Kidney (tissue), 14 donors: ENCODE data around the gene MED13L. TPM values are rescaled to one million over a fixed set of nuclear protein-coding genes. Genes with fewer than 3 reads are reported as not detected.
"Not testable (repeated sequence)": the region's sequence is repeated elsewhere in the genome, so short reads cannot be mapped to it uniquely, and the experiment has no call there.

Experiments used
- DNase-seq, 5 donors: peaks; one replicate each; pipeline ENCODE4 v3.0.0-alpha.2; 2013 to 2020
- FAIRE-seq: peaks from 2 replicates; lab custom pipeline; 2012; peaks lifted over from hg19 to GRCh38; lab: Jason Lieb, UNC
- H3K27ac ChIP-seq, 2 donors: one replicate each; pipeline ENCODE4 v1.7.0; 2013; ENCODE audit warnings: low read depth in 2 of 2, low read length in 2 of 2, inconsistent platforms in 1 of 2
- H3K27me3 ChIP-seq: one replicate; pipeline ENCODE4 v1.7.1; 2013; ENCODE audit warnings: low read length, inconsistent platforms; ENCODE audit not compliant: control insufficient read depth, insufficient read depth
- H3K36me3 ChIP-seq, 3 donors: one replicate each; pipeline versions ENCODE4 v1.7.0 to v1.7.1; 2013; ENCODE audit warnings: low read length in 3 of 3, control low read depth in 1 of 3, inconsistent platforms in 1 of 3; ENCODE audit not compliant: insufficient read depth in 3 of 3, control insufficient read depth in 2 of 3
- H3K4me1 ChIP-seq, 3 donors: one replicate each; pipeline versions ENCODE4 v1.7.0 to v1.7.1; 2013; ENCODE audit warnings: low read length in 3 of 3, inconsistent platforms in 1 of 3, low read depth in 1 of 3; ENCODE audit not compliant: control insufficient read depth in 2 of 3, insufficient read depth in 2 of 3
- H3K4me3 ChIP-seq, 3 donors: one replicate each; pipeline versions ENCODE4 v1.7.0 to v1.8.1; 2013; ENCODE audit warnings: low read length in 3 of 3, control low read depth in 1 of 3, inconsistent platforms in 1 of 3
- H3K9ac ChIP-seq, 3 donors: one replicate each; pipeline versions ENCODE4 v1.7.0 to v1.7.1; 2013; ENCODE audit warnings: low read length in 3 of 3, control low read depth in 1 of 3, inconsistent platforms in 1 of 3
- H3K9me3 ChIP-seq, 3 donors: one replicate each; pipeline versions ENCODE4 v1.7.0 to v1.7.1; 2013; ENCODE audit warnings: low read length in 3 of 3, control low read depth in 1 of 3, inconsistent platforms in 1 of 3; ENCODE audit not compliant: control insufficient read depth in 2 of 3, insufficient read depth in 1 of 3
- CTCF ChIP-seq: IDR thresholded peaks from 3 replicates; pipeline ENCODE4 v1.5.1; 2012; ENCODE audit warnings: mild to moderate bottlenecking, moderate library complexity, borderline replicate concordance; ENCODE audit not compliant: insufficient read depth; ENCODE audit errors: extremely low read depth
- intact Hi-C: fragments of 100-400 bp; cut with DNase I; formaldehyde crosslinking; loops from one replicate; pipeline ENCODE4 v1.11.1; 2022
- polyA plus RNA-seq: library from polyadenylated mRNA; stranded (reverse); fragments of 350-450 nt; fragmentation: Illumina TruSeq; extraction: RNeasy Lipid Tissue Mini Kit (QIAGEN cat#74804); gene quantifications from one replicate; pipeline ENCODE4 v1.2.3, GENCODE V29; 2014; ENCODE audit warnings: low read depth, low replicate concordance; ENCODE audit not compliant: insufficient read depth
- total RNA-seq: library from RNA; stranded (reverse); fragmentation: NEBNext Ultra II Directional; extraction: Animal tissue kit (Norgen Biotek cat#: 25700); gene quantifications from one replicate; pipeline ENCODE4 v1.2.1, GENCODE V29; 2021
- donor health status: control.
- donor health status: control.
- donor health status: control.
- donor health status: control.
- donor health status: control.
- donor health status: DM: yes; HTN: yes; CAD: no.
- donor health status: Normal renal cell carcinoma (clear cell type).

The MED13L gene
- total and polyA plus RNA-seq, 2 donors from 2014 or later, result 7.1 to 153 TPM

- Histone ChIP-seq H3K4me1 (peaks cover 13 to 33% (median 14%) of the 10 kb centered on the region in 3 donors), H3K27ac (no peak overlapping the region), H3K36me3 (no peaks in the 10 kb centered on the region), H3K9ac (no peak overlapping the region), H3K9me3 (no peaks in the 10 kb centered on the region), H3K27me3 (no peaks in the 10 kb centered on the region), H3K4me3 (peak overlapping the region in 1 of 3 donors; percentile 0)
- TF ChIP-seq CTCF, result no peak
- DNase-seq (peak in 3 of 5 donors; percentile 19 to 79 (median 71)), FAIRE-seq (peak; percentile 62)
- intact Hi-C loops, result no loop called here
Observed at GRCh38 chr12:116244001-116244400, 33.5 kb downstream of the MED13L start.

- Histone ChIP-seq H3K27ac (no peak overlapping the region), H3K4me1 (peaks cover 13 to 35% (median 14%) of the 10 kb centered on the region in 3 donors), H3K27me3 (no peaks in the 10 kb centered on the region), H3K9me3 (no peaks in the 10 kb centered on the region), H3K36me3 (no peaks in the 10 kb centered on the region), H3K9ac (no peak overlapping the region), H3K4me3 (no peak overlapping the region)
- DNase-seq (no peak), FAIRE-seq (no peak)
- intact Hi-C loops, result no loop called here
- no peak for TF ChIP-seq CTCF
Observed at GRCh38 chr12:116242740-116243139, 34.8 kb downstream of the MED13L start.

GRCh38 chr12:116241157-116241759 lies 36.2 kb downstream of the MED13L start:
- intact Hi-C loops, result no loop called here
- peaks cover 13 to 41% (median 19%) of the 10 kb centered on the region in 3 donors for H3K4me1 ChIP-seq

GRCh38 chr12:116238570-116239119 lies 38.8 kb downstream of the MED13L start:
- H3K36me3 ChIP-seq, DNase-seq, H3K9me3 ChIP-seq, H3K9ac ChIP-seq, H3K27me3 ChIP-seq, intact Hi-C loops, H3K27ac ChIP-seq, H3K4me3 ChIP-seq, FAIRE-seq: not testable (repeated sequence)
- peaks cover 4 to 24% (median 11%) of the 10 kb centered on the region in 3 donors for H3K4me1 ChIP-seq

More at GRCh38 chr12:116241157-116241759, 36.2 kb downstream of the MED13L start:
- Histone ChIP-seq H3K9ac (no peak overlapping the region), H3K4me3 (no peak overlapping the region), H3K27ac (no peak overlapping the region), H3K27me3 (no peaks in the 10 kb centered on the region), H3K9me3 (no peaks in the 10 kb centered on the region), H3K36me3 (no peaks in the 10 kb centered on the region)
- DNase-seq (no peak), FAIRE-seq (no peak)
- no peak for TF ChIP-seq CTCF
